HG03575 (cell line): ENCODE measurements around the gene CDK6.
"Not testable (repeated sequence)": the region's sequence is repeated elsewhere in the genome, so short reads cannot be mapped to it uniquely, and the experiment has no call there.

Experiments used
- ATAC-seq: cut with Tn5 transposase; IDR thresholded peaks from one replicate; pipeline ENCODE4 v1.9.1; 2021; ENCODE audit not compliant: unreplicated experiment, insufficient number of reproducible peaks, low FRiP score; ENCODE audit errors: extremely low read depth

CDK6 gene

DNA sequence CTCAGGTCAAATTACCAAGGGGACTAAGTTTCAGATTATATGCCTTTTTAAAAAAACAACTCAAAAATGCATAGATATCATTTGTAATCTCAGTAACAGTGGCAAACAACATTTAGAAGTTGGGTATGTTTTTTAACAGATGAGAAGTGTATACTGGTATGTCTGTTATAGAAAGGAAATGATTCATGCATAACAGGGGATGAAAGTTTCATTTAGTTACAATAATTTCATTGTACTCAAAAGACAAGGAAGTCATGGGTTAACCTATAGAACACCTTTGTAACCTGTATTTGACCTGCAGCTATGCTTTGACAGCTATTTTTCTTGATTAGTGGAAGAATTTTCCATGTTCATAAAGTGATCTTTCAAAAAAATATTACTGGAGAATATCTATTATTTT, 210.8 kb downstream of the CDK6 start:
- no peak for ATAC-seq

DNA sequence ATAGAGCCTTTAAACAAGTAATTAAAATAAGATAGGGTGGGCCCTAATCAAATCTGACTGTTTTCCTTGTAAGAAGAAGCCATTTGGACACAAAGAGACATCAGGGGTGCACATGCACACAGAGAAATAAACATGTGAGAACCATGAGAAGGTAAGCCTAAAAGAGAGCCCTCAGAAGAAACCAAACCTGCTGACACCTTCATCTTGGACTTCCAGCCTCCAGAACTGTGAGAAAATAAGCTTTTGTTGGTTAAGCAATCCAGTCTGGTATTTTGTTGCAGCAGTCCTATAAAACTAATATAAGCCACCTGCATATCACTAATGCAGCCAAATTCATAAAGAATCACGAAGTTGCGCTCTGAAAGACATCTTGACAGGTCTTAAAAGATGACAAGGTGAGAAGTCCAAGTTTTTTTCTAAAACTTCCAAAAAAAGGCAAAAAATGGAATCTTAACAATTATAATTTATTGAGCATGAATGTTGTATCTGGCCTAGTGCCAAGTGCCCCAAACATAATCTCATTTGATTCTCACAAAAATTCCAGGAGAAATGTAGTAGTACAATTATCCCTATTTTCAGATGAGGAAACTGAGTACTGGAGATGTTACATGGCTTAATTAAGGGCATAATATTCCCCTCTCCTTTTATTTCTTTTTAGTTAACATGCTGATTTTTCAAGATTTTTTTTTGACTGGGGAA, 211.9 kb downstream of the CDK6 start:
- ATAC-seq: no peak

DNA sequence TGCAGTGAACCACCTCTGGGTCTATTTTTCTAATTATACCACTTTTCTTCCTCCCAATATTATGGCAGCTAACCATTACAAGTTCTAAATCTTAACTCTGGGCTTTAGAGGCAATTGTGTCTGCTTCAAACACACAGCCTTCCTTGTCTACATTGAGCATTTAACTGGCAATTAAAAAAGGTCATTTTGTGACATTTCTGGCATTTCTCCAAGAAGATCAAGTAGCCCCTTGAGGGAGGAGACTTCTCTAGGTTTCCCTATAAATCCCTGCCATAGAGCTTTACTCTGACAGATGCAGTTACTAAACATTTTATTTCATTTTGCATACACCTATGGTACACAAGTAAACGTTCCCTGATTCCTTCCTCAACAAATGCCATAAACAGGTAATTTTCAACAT, 212.8 kb downstream of the CDK6 start:
- no peak for ATAC-seq

DNA sequence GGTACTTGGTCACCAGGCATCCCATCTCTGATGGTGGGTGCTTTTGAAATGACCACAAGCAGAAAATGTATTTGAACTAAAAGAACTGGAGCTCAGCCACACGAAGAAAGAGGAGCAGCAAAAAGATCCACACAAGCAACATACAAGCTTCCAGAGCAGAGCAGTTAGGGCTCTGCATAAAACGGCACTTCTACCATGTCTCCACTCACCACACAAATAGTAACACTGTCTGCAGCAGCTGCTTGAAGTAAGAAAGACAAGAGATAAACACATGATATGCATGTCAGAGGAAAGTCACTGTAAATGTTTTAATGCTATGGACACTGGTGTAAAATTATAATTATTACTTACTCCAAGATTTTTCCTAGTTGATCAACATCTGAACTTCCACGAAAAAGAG, 213.7 kb downstream of the CDK6 start:
- ATAC-seq: no peak

DNA sequence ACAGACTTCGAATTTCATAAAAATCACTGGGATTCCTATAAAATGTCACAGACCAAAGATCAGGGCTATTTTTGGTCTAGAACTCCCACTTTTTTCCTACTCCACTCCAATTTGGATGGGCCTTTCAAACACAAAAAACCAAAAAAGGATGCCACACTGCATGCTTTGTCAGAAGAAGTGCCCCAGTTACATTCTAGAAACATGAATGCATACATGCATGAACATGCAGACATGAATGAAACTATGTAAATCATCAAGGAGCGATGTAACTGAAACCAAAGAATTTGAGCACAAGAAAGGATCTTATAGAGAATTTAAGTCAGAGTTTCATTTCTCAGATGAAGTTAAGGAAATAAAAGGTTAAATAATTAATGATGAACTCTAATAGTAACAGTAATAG, 214.3 kb downstream of the CDK6 start:
- ATAC-seq: peak; percentile 30

DNA sequence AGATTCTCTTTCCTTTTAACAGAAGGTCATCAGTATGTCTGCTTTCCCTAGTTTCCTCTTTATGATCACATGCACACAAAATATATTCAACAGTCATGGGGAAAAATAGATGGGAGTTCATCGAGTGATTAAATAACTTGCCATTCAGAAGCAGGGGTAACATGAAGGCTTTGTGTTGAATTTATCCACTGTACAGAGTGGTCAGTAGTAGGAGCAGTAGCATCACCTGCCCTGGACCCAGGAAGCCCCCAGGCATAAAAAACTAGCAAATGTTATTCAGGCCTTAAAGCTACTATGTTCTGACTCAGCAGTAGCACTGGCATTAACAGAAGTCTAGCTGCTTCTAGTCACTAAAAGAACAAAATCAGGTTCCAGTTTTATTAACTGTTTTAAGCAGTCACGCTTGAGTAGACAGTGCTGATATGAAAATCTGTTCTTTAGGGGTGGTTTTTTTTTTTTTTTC, 214.8 kb downstream of the CDK6 start:
- no peak for ATAC-seq

DNA sequence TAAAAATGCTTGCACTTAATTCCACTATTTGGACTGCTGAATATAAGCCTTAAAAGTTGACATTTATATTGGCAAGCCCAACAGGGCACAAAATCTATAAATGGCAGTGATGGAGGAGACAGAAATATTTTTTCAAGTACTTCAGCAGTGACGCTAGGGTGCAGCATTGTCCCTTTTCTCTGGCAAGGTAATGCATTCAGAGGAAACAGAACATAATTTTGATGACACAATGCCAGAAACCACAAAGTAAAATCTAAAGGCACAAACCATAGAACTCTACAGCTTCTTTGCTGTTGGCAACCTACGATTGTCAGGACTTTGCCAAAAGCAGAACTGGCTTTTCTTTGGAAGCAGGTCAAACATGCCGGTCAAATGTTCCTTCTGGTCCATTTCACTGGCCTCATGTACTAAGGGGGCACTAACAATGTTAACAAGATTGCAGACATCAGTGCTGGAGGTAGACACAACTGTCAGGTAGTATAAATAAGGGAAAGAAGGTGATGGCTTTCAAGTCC, 215.3 kb downstream of the CDK6 start:
- ATAC-seq: peak; percentile 49

DNA sequence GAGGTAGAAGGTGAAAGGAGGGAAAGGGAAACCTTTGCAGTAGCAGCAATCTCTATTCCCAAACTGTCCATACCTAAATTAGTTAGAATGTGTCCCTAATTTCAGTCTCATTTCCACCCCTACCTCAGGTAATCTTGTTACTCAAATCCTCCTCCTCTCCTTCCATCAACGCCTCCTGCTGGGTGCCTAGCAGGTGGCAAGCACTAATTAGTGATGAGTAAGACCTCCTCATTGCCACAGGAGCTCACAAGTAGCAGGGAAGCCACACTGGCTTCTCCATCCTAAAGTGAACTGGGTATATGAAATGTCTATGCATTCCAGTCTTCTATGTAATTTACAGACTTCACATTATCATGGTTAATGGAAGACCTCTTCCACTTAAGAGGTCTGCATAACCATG, 220.5 kb downstream of the CDK6 start:
- no peak for ATAC-seq

DNA sequence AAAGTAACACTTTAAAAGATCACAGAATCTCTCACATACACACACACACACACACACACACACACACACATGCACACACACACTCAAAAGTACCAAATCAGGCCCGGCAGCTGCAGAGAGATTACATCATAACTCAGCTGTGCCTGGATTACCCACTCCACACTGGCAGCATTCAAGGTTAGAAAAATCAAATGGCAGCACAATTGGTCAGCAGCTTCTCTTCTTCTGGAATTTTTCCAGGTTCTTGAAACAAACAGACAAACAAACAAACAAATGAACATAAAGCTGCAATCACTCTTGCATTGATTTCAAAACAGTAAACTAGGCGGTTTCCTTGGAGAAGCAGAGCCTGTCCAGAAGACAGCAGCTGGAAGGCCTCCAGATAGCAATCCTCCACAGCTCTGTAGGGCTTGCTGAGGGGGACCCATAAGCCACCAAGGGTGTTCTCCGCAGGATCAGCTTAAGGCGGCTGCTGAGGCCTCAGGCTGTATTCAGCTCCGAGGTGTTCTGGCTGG, 221.7 kb downstream of the CDK6 start:
- ATAC-seq: no peak

DNA sequence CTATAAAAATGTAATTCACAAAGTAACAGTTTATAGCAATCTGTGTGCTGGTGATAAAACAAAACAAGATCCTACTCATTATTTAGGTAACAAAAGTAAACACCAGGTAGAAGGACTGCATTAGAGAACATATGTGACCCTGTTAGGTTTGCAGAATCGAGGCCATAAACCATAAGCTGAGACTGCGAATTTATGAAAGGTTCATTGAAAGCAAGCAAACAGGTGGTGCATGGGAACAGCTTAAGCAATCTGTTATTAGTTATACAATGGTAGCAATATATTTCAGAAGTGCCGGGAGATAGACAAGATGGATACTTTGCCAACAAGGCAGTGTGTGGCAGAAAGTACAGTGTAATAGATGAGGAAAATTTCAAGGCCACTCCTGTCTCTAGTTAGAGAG, 222.7 kb downstream of the CDK6 start:
- no peak for ATAC-seq

DNA sequence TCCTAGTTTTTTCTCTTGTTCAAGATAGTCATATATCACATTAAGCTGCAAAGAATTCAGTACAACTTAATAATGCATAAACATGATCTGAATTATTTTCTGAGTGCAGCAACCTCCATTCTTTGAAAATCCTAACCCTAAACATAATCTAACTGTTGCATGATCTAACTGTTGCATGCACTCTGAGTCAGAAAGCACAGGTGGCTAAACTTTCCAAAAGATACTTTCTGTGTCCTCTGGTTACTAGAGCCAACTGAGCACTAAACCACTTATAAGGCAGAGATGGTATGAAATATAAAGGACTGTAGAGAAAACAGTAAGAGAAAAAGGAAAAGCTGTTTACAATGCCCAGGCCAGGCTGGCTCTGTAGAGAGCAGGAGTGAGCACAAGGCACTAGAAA, 223.2 kb downstream of the CDK6 start:
- ATAC-seq: no peak

DNA sequence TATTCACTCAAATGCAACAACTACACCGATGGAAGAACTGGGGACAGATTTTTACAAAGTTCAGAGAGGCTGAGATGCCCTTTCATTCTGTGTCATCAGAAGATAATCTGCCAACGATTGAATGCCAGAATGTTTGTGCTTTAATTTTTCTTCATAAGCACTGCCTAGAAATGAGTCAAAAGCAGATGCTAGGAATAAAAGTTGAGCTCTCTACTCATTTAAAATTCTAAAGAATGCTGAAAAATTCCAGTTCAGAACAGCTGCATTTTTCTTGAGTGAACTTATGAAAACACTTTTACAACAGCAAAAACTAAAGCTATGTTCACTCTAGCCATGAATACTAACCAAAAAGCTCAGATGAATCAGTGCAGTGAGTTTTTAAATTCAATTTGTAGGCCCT, 223.9 kb downstream of the CDK6 start:
- no peak for ATAC-seq

DNA sequence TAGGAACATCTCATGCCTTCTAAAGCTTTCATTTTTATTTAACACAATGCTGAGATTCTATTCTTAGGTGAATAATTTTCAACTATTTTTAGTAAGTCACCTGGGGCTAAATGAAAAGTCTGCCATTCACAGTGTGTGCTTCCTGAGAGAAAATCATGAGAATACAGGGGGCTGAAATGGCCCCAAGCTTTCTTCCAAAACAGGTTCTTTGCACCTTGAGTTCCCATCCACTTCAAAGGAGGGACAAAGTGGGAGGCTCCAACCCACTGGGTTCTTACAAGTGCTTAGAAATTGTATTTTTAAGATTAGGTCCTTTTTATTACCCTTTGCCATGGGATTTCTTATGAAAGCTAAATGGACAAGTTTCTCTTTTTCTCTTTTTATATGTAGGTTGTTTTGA, 224.6 kb downstream of the CDK6 start:
- ATAC-seq: no peak

DNA sequence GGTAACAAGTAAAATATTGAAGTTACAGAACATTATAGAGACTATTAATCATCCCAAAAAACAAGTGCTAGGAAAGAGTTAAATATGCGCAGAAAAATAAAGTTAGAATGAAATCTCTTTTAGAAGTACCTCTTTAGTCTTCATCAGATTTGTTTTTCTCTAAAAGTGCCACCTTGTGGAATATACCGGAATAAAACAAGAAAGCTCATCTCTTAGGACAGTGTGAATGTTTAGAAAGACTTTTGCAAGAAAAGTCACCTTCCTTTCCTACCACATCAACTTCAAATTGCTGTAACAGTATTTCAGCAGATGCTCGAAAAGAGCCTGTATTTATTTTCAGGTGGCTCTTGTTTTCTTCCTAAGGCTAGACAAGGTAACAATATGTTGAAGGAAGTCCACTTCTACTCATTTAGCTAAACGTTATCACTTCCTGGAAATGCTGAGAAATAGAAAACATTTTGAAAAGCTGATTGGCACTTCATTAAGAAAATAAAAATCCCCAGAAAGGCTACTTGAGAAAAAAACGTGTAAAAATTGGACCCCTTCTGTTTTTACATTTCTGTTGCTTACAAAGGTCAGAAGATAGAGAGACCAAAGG, 226.4 kb downstream of the CDK6 start:
- no peak for ATAC-seq

DNA sequence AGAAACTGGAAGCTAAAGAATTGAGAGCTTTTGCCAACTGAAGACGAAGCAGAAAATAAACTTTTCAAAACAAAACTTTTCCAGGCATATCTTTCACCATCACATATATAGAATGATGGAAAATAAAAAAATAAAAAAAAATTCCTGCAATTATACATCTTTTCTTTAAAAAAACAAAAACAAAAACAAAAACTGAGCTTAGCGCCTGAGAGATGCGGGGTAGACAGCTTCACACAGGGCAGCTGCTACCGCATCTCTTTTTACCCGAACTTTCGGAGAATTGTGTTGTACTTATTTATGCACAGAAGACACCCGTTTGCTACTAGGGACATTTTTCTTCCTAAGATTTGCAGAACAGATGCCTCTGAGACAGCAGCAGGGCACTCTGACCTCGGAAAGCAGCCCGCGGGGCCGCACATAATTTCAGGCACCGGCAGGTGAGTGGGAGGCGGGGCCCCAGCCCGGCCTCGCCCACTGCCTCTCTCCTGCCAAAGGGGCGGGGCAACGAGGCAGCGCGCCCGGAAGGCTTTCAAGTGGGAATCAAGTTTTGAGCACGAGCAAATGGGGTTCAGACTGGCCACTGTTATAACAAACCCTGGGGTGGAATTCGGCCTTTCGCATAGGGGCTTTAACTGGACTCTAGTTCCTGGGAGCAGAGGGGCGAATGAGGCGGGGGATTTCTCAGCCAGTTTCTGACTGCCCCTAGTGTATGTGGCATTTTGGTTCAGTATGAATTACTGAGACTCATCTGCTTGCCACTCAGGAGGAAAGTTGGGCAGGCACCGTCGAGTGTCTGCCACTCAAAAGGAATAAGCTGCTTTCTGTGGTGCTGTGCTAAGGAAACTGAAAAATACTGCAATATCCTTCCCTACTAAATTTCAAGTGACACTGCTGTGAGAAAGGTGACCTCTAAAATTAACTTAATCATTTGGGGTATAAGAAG, 227.7 kb downstream of the CDK6 start:
- no peak for ATAC-seq

DNA sequence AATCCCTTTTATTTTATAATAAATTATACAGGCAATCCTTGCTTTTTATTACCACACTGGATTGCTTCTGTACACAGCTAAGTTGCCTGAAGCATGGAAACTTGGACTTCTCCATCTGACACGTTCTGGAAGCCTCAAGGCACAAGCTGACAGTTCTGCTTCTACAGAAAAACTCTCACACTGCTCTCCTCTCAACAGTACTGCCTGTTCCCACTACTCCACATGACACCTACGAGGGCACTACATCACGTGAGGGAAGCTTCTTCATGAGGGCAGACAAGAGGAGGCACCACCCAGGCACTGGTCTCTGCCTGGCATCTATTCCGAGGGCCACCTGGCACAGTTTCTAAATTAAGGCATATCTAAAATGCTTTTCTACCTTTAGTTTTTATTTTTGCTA, 229.4 kb downstream of the CDK6 start:
- ATAC-seq: no peak

DNA sequence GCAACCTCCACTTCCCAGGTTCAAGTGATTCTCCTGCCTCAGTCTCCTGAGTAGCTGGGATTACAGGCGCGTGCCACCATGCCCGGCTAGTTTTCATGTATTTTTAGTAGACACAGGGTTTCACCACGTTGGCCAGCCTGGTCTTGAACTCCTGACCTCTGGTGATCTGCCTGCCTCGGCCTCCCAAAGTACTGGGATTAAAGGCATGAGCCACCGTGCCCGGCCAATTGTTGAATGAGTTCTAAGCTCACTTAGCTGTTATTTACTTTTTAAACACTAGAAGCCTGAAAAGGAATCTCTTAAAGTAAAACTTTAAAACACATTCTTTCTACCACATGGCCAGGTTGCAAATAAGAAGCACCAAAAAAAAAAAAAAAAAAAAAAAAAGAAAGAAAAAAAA, 231.9 kb downstream of the CDK6 start:
- not testable (repeated sequence) for ATAC-seq

DNA sequence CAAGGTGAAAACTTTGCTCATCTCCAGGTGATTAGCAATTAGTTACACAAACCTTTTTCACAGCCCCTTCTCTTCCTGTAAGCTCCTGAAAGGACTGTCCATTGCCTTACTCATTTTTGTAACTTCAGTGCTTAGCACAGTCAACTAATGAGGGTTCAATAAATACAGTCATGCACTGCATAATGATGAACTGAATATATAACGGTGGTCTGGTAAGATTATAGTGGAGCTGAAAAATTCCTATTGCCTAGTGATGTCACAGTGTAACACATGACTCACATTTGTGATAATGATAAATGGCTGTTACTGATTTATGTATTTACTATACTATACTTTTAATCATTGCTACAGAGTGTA, 233.3 kb downstream of the CDK6 start:
- ATAC-seq: no peak

DNA sequence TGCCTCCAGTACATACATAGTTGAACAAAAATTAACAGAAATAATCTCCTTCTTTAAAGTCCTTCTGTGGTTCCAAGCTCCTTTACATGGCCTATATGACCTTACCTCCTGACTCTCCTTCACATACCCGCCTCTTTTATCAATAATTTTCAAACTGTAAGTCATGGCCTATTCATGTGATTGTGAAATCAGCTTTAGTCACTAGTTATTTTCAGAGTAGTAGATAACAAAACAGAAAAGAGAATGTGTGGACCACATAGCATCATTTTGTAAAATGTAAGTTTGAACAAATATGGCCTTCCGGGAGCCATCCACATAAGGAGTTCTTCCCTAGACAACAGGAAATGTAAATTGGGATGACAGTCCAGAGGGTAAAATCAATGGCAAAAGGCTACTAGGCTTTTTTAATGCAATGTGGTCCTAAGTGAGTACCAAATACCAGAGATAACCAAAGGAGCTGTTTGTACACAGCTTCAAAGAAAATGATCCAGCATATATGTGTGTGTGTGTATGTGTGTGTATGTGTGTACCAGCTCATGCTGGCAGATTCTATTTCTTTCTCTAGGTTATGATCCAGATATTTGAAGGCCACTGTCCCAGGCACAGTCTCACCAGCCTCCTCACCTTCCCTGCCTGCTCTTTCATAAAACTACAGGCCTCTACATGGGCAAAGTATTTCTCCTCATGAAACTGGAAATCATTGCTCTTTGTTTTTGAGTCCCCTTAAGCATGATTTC, 233.9 kb downstream of the CDK6 start:
- ATAC-seq: no peak
